GM23248 (cell line): ENCODE results near the gene FXYD3.

Experiments used
- EZH2 ChIP-seq: fragments of 200-600 bp; sonication (generic); IDR thresholded peaks from 2 replicates; pipeline ENCODE4 v1.6.1; 2018; ENCODE audit warnings: antibody characterized with exemption, mild to moderate bottlenecking; ENCODE audit not compliant: insufficient read depth, poor library complexity, severe bottlenecking
- EZH2phosphoT487 ChIP-seq: fragments of 200-600 bp; sonication (generic); IDR thresholded peaks from 2 replicates; pipeline ENCODE4 v1.6.1; 2018; ENCODE audit warnings: antibody characterized with exemption, moderate library complexity, mild to moderate bottlenecking, low read depth; ENCODE audit not compliant: insufficient read depth

- TF ChIP-seq EZH2 (no peak), EZH2phosphoT487 (no peak)
These were observed 35.8 kb upstream of the FXYD3 start for GRCh38 chr19:35079826-35080225.
